GM19193 (cell line): ENCODE results near the gene CEP170B.

Experiments
- POLR2A ChIP-seq: IDR thresholded peaks from 4 replicates; pipeline ENCODE4 v1.6.1; 2011; ENCODE audit not compliant: insufficient read depth, insufficient read length; ENCODE audit errors: extremely low read depth

CEP170B gene

DNA sequence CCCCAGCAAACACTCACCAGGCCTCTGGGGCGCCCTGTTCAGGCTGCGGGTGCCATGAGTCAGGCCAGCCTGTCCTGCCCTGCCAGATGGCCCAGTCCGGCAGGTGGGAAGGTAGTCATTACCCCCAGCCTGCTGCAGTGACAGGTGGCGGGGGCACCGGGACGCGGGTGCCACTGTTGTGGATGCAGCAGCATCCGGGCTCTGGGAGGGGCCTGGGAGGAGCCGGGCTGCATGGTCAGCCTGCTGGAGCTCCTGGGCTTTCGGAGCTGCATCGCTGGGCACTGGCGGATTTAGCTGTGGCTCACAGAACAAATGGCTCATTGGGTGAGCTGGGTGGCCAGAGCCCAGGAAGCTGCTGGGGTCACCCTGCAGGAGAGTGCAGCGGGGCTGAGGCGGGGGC, 13.5 kb downstream of the CEP170B start:
- no peak for TF ChIP-seq POLR2A

DNA sequence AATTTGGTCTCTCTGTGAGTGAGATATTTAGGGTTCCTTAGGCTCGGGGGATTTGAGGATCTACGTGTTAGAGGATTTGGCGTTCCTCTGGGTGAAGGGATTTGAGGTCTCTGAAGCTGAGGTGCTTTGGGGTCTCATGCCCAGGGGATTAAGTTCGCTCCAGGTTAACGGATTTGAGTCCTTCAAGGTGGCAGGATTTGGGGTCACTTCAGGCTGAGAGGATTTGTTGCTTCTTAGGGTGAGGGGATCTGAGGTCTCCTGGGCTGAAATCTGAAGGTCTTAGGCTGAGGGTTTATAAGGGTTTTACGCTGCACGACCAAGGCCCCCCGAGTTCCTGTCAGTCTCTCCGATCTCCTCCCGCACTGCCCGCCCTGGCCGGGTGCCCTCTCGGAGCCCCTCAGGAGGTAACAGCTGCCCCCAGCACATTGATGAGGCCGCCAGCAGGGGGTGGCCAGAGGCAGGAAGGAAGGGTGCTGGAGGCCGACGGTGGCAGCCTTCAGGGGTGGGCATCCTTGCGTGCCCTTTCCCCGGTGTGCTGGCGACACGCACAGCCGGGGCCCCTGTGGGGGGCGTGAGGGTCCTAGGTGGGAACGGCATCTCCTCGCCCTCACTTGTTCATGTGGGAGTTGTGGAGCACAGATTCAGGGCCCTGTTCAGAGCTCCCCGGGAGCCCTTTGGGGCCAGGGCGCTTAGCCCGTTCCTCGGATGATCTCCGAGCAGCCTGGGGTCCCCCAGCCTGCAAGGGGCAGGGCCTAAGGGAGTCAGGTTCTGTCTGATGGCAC, 14.3 kb downstream of the CEP170B start:
- no peak for TF ChIP-seq POLR2A

GRCh38 chr14:104879983-104880565, 15.0 kb downstream of the CEP170B start:
- TF ChIP-seq POLR2A: no peak

DNA sequence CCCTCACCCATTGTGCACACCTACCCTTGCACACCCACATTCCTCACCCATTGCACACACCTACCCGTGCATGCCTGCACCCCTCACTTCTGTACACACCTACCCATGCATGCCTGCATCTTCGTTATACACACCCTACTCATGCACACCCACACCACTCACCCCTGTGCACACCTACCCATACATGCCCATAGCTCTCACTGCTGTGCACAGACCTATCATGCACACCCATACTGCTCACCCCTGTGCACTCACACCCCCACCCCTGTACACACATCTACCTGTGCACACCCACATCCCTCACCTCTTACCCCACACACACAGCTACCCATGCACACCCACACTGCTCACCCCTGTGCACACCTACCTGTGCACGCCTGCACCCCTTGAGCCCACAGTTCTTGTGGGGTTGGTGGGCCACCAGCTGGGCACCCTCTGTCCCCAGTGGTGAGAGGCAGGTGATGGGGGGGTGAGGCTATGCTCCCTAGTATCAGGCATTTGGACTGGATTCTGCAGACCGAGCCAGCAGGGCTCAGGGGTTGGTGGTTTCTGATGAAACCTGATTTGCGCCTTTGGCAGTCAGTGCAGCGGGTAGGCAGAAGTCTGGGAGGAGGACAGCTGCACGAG, 15.6 kb downstream of the CEP170B start:
- TF ChIP-seq POLR2A: no peak

DNA sequence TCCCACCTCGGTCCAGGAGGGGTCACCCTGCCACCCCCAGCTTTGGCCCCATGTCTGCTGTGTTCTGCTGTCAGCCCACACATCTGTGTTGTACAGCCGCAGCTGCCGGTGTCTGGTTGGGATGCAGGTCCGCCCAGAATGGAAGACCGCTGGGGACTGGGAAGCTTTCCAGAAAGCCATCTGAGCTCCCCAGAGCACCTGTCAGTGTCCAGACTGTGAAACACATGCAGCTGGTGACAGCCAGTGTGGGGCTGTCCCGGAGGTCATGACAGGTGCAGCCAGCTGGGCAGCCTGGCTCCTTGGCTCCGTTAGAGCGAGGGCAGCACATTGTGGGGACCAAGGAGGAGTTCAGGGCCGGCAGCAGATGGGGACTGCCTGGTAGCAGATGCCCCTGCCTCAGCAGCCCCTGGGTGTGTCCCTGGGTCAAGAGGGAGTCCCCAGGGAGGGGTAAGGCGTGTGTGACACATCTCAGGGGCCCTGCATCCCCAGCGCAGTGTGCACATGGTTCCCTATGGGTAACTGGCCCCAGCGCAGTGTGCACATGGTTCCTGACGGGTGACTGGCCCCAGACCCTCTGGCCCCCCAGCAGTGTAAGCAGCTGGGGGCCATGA, 16.4 kb downstream of the CEP170B start:
- no peak for TF ChIP-seq POLR2A

- no peak for TF ChIP-seq POLR2A
Measured at GRCh38 chr14:104882325-104882973, 17.4 kb downstream of the CEP170B start.

DNA sequence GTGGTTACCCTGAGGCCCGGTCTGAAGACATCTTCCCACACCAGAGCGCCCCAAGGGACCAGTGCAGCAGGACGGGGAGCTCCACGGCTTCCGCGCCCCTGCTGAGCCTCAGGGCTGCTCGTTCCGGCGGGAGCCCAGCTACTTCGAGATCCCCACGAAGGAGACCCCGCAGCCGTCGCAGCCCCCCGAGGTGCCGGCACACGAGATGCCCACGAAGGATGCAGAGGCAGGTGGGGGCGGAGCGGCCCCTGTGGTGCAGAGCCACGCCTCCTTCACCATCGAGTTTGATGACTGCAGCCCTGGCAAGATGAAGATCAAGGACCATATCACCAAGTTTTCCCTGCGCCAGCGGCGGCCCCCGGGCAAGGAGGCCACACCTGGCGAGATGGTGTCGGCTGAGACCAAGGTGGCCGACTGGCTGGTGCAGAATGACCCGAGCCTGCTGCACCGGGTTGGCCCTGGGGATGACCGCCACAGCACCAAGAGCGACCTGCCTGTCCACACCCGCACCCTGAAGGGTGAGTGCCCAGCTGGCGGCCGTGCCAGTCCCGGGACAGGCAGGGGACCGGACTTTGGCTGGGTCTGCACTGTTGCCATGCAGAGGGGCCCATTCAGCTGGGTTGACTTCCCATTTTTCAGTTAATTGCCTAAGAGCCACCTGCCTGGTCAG, 18.1 kb downstream of the CEP170B start:
- TF ChIP-seq POLR2A: no peak

GRCh38 chr14:104883681-104884361, 18.8 kb downstream of the CEP170B start:
- no peak for TF ChIP-seq POLR2A

- no peak for TF ChIP-seq POLR2A
Measured at GRCh38 chr14:104885031-104885972, 20.2 kb downstream of the CEP170B start.

GRCh38 chr14:104885973-104886689, 21.1 kb downstream of the CEP170B start:
- TF ChIP-seq POLR2A: no peak

DNA sequence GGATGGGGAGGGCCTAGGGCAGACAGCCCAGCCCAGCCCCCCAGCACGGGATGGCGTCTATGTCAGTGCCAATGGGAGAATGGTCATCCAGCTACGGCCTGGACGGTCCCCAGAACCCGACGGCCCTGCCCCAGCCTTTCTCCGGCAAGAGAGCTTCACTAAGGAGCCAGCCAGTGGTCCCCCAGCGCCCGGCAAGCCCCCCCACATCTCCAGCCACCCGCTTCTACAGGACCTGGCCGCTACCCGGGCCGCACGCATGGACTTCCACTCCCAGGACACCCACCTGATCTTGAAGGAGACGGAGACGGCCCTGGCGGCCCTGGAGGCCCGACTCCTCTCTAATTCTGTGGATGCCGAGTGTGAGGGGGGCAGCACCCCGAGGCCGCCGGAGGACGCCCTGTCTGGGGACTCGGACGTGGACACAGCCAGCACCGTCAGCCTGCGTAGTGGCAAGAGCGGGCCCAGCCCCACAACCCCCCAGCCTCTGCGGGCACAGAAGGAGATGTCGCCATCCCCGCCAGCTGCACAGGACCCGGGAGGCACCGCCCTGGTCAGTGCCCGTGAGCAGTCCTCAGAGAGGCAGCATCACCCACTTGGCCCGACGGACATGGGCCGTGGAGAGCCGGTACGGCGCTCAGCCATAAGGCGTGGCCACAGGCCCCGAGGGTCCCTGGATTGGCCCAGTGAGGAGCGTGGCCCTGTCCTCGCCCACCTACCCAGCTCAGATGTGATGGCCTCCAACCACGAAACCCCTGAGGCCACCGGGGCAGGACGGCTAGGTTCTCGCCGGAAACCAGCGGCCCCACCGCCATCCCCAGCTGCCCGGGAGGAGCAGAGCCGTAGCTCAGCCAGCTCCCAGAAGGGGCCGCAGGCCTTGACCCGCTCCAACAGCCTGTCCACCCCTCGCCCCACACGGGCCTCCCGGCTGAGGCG, 21.9 kb downstream of the CEP170B start:
- no peak for TF ChIP-seq POLR2A
